Skeletal muscle satellite cell (primary cell): ENCODE measurements around the gene HEATR9.
"Not testable (repeated sequence)": the region's sequence is repeated elsewhere in the genome, so short reads cannot be mapped to it uniquely, and the experiment has no call there.

Source experiments
- H3K27me3 ChIP-seq: 2 replicates; pipeline ENCODE4 v1.7.0; 2013; ENCODE audit warnings: low read length; ENCODE audit not compliant: control insufficient read depth, insufficient read depth
- H3K36me3 ChIP-seq: 2 replicates; pipeline ENCODE4 v1.7.0; 2013; ENCODE audit warnings: mild to moderate bottlenecking, control low read depth, low read length; ENCODE audit not compliant: insufficient read depth
- H3K4me1 ChIP-seq: 2 replicates; pipeline ENCODE4 v1.7.0; 2013; ENCODE audit warnings: low read length; ENCODE audit not compliant: control insufficient read depth, insufficient read depth
- H3K4me2 ChIP-seq: 2 replicates; pipeline ENCODE4 v1.7.0; 2013; ENCODE audit warnings: mild to moderate bottlenecking, low read length
- H3K4me3 ChIP-seq: 2 replicates; pipeline ENCODE4 v1.7.0; 2013; ENCODE audit warnings: low read length
- H3K9ac ChIP-seq: 2 replicates; pipeline ENCODE4 v1.7.0; 2013; ENCODE audit warnings: mild to moderate bottlenecking, low read depth, low read length, moderate library complexity
- H3K9me3 ChIP-seq: replicated peaks from 2 replicates; pipeline ENCODE4 v1.7.0; 2013; ENCODE audit warnings: mild to moderate bottlenecking, control low read depth, low read length

The HEATR9 gene

DNA sequence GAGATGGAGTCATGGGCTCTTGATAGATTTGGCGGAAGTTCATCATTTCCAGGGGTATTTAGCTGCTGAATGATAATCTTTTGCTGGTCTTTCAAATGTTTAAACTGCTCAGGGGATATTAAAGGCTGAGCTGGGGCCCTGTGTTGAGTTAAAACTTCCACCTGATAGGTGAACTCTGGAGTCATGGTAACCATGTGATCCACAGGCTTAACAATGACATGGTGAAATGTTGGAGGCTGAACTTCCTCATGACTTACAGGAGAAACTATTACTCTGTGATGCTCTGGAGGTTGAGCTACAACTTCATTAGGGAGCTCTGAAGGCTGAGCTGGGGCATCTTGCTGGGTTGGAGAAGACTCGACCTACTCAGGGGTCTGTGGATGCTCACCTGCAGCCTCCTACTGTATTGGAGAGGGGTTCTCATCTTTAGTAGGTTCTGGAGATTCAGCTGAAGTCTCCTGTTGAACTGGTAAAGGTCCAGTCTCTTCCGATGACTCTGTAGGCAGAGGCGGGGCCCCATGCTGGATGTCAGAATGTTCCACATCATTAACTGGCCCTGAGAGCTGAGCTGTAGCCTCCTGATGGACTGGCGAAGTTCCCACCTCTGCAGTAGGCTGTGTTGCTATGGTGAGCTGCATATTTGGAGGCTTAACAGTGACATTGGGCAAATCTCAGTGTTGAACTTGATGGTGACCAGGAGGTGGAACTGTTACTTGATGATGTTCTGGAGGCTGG, 37.7 kb upstream of the HEATR9 start:
- Histone ChIP-seq H3K9me3 (no peaks in the 10 kb centered on the region), H3K9ac (no peak overlapping the region), H3K4me1 (no peaks in the 10 kb centered on the region), H3K4me3 (no peak overlapping the region), H3K36me3 (no peaks in the 10 kb centered on the region), H3K27me3 (peaks cover 12% of the 10 kb centered on the region), H3K4me2 (no peak overlapping the region)

DNA sequence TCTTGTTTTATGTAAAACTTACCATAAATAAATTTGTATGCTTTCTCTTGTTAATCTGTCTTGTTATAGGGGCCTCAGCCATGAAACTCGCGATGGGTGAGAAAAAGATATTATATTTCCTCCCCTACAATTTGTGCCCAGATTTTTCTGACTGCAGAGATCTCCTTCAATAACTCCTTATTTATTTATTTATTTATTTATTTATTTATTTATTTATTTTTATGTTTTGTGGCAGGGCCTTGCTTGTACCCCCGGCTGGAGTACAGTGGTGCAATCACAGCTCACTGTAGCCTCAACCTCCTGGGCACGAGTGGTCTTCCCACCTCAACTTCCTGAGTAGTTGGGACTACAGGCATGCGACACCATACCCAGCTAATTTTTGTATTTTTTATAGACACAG, 34.8 kb upstream of the HEATR9 start:
- Histone ChIP-seq H3K4me1 (peaks cover 7% of the 10 kb centered on the region), H3K36me3 (no peaks in the 10 kb centered on the region), H3K27me3 (peaks cover 8% of the 10 kb centered on the region), H3K4me2 (no peak overlapping the region), H3K4me3 (no peak overlapping the region), H3K9me3 (no peaks in the 10 kb centered on the region), H3K9ac (no peak overlapping the region)

DNA sequence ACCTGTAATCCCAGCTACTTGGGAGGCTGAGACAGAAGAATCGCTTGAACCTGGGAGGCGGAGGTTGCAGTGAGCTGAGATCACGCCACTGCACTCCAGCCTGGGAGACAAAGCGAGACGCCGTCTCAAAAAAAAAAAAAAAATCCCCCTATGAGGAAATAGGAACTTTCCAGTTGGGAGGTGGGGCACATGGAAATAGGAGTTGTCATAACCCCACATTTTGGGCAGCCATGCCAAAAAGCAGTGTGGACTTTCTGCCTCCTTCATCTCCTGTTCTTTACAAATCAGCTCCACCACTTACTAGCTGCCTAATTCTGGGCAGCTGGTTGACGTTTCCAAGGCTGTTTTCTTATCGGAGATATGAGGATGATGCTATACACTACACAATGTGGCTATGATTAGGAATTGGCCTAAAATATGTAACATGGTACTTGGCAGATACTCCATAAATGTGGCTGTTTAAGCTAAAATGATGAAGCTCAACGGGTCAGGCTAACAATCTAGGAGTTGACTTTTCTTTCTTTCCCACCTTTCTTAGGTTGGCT, 33.0 kb upstream of the HEATR9 start:
- Histone ChIP-seq H3K4me3 (no peak overlapping the region), H3K4me2 (no peak overlapping the region), H3K4me1 (peaks cover 7% of the 10 kb centered on the region), H3K9ac (no peak overlapping the region), H3K36me3 (no peaks in the 10 kb centered on the region), H3K27me3 (peaks cover 4% of the 10 kb centered on the region), H3K9me3 (no peaks in the 10 kb centered on the region)

DNA sequence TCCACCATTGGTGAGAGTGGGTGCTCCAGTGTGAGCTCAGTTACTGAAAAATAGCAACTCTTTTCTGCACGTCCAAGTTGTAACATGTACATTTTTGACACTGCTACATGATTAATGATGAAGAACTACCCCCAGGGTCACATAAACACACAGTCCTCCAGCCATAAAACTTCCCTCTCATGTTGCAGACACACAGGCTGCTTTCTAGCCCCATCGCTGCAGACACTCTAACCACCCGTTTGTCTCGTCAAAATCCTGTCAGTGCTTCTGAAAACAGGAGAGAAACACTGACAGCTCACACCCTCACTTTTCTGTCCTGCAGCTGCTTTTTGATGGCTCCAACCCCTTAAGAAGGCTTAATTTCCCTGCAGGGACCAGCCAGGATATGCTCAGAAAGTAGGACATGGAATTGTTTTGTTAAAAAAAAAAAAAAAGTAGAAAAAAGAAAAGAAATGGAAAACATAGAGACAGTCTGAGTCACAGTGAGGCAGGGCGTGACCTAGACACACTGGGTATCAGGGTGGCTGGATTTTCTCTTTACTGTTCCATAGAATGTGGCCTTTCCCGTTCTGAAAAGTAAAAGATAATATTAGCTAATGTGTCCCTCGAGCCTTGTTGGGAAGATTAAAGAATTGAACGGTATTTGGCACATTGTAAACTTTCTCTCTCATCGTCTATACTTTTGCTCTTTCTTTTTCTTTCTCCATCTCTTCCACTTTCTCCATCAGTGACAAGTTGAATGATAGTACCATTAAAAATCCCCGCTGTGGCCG, 32.2 kb upstream of the HEATR9 start:
- H3K9me3 ChIP-seq, result no peaks in the 10 kb centered on the region
- no peak overlapping the region for H3K9ac ChIP-seq
- H3K36me3 ChIP-seq, result no peaks in the 10 kb centered on the region
- H3K27me3 ChIP-seq, result peaks cover 4% of the 10 kb centered on the region
- peak overlapping the region; percentile 16 for H3K4me2 ChIP-seq
- H3K4me1 ChIP-seq, result peaks cover 10% of the 10 kb centered on the region
- no peak overlapping the region for H3K4me3 ChIP-seq

DNA sequence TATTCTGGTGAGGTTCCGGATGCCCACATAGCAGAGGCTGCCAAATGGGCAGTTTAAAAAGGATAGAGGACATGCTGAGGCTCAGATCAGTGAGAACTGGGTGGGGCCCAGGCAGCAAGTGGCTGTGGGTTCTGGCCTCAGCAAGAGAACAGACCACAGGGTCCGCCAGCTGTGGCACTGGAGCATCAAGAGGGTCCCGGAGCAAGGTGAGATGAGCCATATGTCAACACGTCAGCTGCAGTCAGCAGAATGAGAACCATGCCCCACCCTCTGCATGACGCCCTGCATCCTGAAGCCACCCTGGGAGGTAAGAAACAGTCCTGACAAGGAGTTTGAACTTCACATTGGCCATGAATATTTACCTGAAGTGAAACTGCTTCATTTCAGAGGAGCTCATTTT, 31.6 kb upstream of the HEATR9 start:
- Histone ChIP-seq H3K27me3 (peaks cover 4% of the 10 kb centered on the region), H3K9me3 (no peaks in the 10 kb centered on the region), H3K36me3 (no peaks in the 10 kb centered on the region), H3K4me3 (no peak overlapping the region), H3K9ac (no peak overlapping the region), H3K4me1 (peaks cover 16% of the 10 kb centered on the region), H3K4me2 (peak overlapping the region; percentile 16)

DNA sequence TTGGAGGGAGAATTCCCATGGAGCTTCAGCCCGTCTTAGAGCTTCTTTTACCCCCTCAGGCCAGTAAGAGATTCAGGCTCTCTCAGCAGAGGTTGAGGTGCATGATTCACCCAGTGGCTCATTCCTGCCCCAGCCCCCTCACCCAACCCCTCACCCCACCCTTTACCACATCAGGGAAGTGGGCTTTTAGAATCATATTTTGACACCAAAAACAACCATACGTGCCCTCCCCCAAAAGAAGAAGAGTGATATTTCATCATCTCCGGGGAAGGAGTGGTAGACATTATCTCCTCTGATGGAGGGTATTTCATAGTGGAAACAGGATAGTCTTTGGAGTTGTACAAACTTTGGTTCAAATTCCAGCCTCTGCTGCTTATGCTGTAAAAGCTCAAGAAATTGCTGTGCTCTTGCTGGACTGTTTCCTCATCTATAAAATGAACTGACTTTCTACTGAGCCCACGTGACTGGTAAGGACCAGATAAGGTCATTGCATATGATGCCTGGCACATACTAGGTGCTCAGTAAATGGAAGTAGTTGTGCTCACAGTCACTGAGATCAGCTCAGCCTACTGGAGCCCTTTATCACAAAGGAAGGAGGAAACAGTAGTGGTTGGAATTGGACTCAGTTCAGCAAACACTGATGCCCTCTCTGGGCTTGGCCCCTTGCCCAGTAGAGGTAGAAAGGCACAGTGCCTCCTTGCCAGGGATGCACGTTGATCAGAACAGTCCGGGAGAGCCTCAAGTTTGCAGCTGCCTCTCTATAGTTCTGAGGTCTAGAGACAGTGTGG, 29.8 kb upstream of the HEATR9 start:
- H3K27me3 ChIP-seq, result no peaks in the 10 kb centered on the region
- no peaks in the 10 kb centered on the region for H3K36me3 ChIP-seq
- no peak overlapping the region for H3K4me2 ChIP-seq
- H3K9ac ChIP-seq, result no peak overlapping the region
- H3K4me1 ChIP-seq, result peaks cover 18% of the 10 kb centered on the region
- H3K4me3 ChIP-seq, result no peak overlapping the region
- H3K9me3 ChIP-seq, result no peaks in the 10 kb centered on the region

DNA sequence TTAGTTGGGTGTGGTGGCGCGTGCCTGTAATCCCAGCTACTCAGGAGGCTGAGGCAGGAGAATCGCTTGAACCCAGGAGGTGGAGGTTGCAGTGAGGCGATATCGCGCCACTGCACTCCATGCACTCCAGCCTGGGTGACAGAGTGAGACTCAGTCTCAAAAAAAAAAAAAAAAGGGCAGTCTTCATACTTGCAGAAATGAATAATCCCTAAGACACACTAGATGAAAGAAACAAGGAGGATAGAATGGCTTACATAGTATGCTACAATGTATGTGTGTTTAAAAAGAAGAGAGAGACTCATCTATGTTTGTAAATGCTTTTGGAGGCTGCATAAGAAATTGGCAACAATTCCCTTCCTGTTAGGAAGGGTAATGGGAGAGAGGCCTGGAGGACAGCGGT, 29.1 kb upstream of the HEATR9 start:
- H3K9me3 ChIP-seq, H3K36me3 ChIP-seq, H3K4me2 ChIP-seq, H3K9ac ChIP-seq, H3K4me3 ChIP-seq, H3K27me3 ChIP-seq: not testable (repeated sequence)
- H3K4me1 ChIP-seq, result peaks cover 18% of the 10 kb centered on the region

DNA sequence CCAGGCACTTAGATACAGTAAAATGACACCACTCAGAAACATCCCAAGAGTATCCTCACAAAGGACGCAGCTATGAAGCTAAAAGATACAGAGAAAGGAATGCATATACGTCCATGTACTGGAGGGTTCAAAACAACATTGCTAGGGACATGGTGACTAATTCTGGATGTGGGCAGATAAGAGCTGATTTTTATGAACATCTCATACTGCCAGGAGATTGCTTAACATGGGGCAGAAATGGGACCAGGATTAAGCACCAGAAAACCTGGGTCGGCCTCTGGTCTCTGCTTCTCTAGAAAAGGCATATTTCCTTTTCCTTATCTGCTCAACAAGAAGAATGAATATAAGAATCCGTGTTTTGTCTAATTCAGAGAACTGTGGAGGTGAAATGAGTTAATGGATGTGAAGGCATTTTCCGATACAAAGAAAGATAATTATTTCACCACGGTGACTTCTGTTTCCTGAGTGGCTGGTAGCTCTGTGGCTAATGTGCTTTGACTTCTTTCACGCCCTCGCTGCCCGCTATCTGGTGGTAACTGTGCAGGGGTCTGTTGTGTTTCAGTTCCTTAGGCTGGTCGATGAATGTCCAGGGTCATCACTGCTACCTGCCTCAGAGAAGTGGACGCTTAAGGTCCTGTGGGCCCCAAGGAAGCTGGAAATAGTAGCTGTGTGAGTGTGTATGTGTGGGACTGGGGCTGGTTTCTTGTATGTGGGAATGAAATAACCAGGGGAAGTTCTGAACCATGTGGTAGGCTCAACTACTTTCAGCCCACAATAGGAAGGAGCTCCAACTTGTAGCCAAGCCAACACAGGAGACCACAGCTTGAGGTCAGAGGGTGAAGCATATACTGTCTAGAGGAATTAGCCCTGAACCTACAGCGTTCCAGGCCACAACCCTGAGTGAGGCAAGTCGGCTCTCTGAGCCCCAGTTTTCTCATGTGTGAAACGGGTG, 27.2 kb upstream of the HEATR9 start:
- Histone ChIP-seq H3K4me2 (no peak overlapping the region), H3K9me3 (no peaks in the 10 kb centered on the region), H3K27me3 (no peaks in the 10 kb centered on the region), H3K4me1 (peaks cover 17% of the 10 kb centered on the region), H3K4me3 (no peak overlapping the region), H3K9ac (no peak overlapping the region), H3K36me3 (no peaks in the 10 kb centered on the region)

DNA sequence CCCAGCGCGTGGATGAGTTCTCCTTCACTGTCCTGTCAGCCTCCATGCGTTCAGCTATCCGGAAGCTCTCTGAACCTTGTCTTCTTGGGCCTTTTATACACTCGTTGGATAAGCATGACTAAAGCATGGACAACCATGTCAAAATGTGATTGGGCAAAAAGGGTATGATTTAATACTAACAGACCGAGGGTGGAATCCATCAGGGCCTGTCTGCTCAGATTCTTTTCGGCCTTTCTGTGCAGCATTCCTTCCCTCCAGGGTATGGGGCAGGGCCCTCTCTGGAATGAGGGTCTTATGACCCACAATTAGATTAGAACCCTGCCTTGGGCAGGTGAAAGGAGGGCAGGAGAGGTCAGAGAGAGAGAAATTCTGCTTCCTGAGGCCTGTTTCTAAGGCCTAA, 25.5 kb upstream of the HEATR9 start:
- H3K9ac ChIP-seq, result no peak overlapping the region
- H3K4me1 ChIP-seq, result peaks cover 10% of the 10 kb centered on the region
- H3K4me3 ChIP-seq, result no peak overlapping the region
- no peaks in the 10 kb centered on the region for H3K36me3 ChIP-seq
- no peaks in the 10 kb centered on the region for H3K9me3 ChIP-seq
- H3K27me3 ChIP-seq, result no peaks in the 10 kb centered on the region
- no peak overlapping the region for H3K4me2 ChIP-seq

DNA sequence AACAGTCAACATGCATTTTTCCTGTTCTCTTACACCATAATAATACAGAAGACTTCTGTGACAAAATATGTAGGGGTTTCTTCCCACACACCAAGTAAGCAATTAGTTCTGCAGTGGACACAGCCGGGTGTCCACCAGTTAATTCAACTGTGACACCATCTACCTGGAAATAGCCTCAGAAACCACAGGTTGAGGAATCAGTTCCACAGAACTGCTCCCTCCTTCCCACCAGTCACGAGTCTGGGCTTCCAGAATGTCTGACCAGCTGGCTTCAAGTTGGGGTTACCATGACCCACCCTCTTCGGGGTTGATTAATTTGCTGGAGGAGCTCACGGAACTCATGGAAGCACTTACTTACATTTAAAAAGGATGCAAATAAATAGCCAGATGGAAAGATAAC, 25.1 kb upstream of the HEATR9 start:
- peaks cover 10% of the 10 kb centered on the region for H3K4me1 ChIP-seq
- no peaks in the 10 kb centered on the region for H3K9me3 ChIP-seq
- H3K4me3 ChIP-seq, result no peak overlapping the region
- no peak overlapping the region for H3K9ac ChIP-seq
- no peak overlapping the region for H3K4me2 ChIP-seq
- H3K36me3 ChIP-seq, result no peaks in the 10 kb centered on the region
- H3K27me3 ChIP-seq, result no peaks in the 10 kb centered on the region
